ENCODE results near the gene TMEM130.

GRCh38 chr7:98879979-98880315 lies 10.1 kb upstream of the TMEM130 start:
- TF ChIP-seq POLR2A (IDR thresholded peaks at IDR 0.05): no peak
- TF ChIP-seq CTCF (IDR thresholded peaks at IDR 0.05): no peak
- no peak for TF ChIP-seq POLR2AphosphoS5 (IDR thresholded peaks at IDR 0.05)

All from prostate gland (tissue), 2 donors.